K562 (cell line): ENCODE data around the gene HNRNPDL. TPM values are rescaled to one million over a fixed set of nuclear protein-coding genes. Genes with fewer than 3 reads are reported as not detected.

Experiments used
- DDX20 ChIP-seq: fragments of 450-650 bp; IDR thresholded peaks from 2 replicates; pipeline ENCODE4 v1.6.1; 2016; ENCODE audit warnings: missing genetic modification characterization, low read depth, mild to moderate bottlenecking, missing compliant biosample characterization, moderate library complexity
- MCM3 ChIP-seq: fragments of 450-650 bp; IDR thresholded peaks from 2 replicates; pipeline ENCODE4 v1.6.1; 2016
- POLR2AphosphoS2 ChIP-seq: IDR thresholded peaks from 2 replicates; pipeline ENCODE4 v1.6.1; 2012; ENCODE audit warnings: low read length, improper control_type of control experiment
- SIX5 ChIP-seq, 2 experiments: IDR thresholded peaks; 2 replicates each; pipeline ENCODE4 v1.6.1; 2011; ENCODE audit warnings: low read length in 2 of 2, borderline replicate concordance in 1 of 2, low read depth in 1 of 2, mild to moderate bottlenecking in 1 of 2, moderate library complexity in 1 of 2; ENCODE audit not compliant: insufficient read depth in 1 of 2
- ZNF124 ChIP-seq: sonication (generic); formaldehyde crosslinking; IDR thresholded peaks from 2 replicates; pipeline ENCODE4 v1.8.1; 2022; ENCODE audit warnings: missing genetic modification reagents
- ZNF140 ChIP-seq: fragments of 250-450 bp; sonication (Bioruptor Pico); IDR thresholded peaks from 2 replicates; pipeline ENCODE4 v1.8.0; 2021; ENCODE audit warnings: moderate library complexity, mild to moderate bottlenecking, inconsistent platforms
- ZNF408 ChIP-seq: fragments of 250-450 bp; sonication (Bioruptor Pico); IDR thresholded peaks from 2 replicates; pipeline ENCODE4 v1.4.0; 2020; ENCODE audit warnings: low read depth, mild to moderate bottlenecking, moderate library complexity
- polyA plus RNA-seq, 8 experiments: library from polyadenylated mRNA; depleted of rRNA in 4 of 8; stranded (reverse) in 5 of 8; unstranded in 3 of 8; fragments of >200 nt; fragmentation: Nextera tagmentation in 2 of 8; fragmentation: Illumina TruSeq in 1 of 8; extraction: Ambion mirVana in 2 of 8; extraction: Trizol in 1 of 8; gene quantifications; 2 replicates each; pipeline versions ENCODE4 v1.2.1 to v1.2.3, GENCODE V29; 2011 to 2014; ENCODE audit warnings: inconsistent platforms in 1 of 8, missing spikeins in 1 of 8
- total RNA-seq, 7 experiments: library from RNA; depleted of rRNA in 6 of 7; stranded (reverse); fragments of >200 nt in 6 of 7; fragmentation: Illumina TruSeq in 2 of 7; extraction: Trizol in 2 of 7; gene quantifications; 2 replicates each; pipeline versions ENCODE4 v1.2.1 to v1.2.3, GENCODE V29; 2011 to 2021; ENCODE audit warnings: low replicate concordance in 1 of 7
- TF ChIP-seq, protein P1 (sequence below), 2 experiments: fragments of 450-650 bp; formaldehyde crosslinking in 1 of 2; IDR thresholded peaks; 2 replicates each; pipeline versions ENCODE4 v1.4.0 to v1.6.1; 2014 to 2020; ENCODE audit warnings: mild to moderate bottlenecking in 2 of 2, borderline replicate concordance in 1 of 2, low read depth in 1 of 2
- TF ChIP-seq, protein P2 (sequence below): fragments of 450-650 bp; IDR thresholded peaks from 2 replicates; pipeline ENCODE4 v1.6.1; 2016; ENCODE audit warnings: antibody characterized with exemption
- TF ChIP-seq, protein P3 (sequence below): fragments of 450-650 bp; IDR thresholded peaks from 2 replicates; pipeline ENCODE4 v1.6.1; 2016; ENCODE audit warnings: borderline replicate concordance

The HNRNPDL gene
- total and polyA plus RNA-seq, 9 of the 15 experiments (the other 6 are each of a cell fraction or from before 2014, with no cell fraction given), result 243 to 652 (median 351) TPM

DNA sequence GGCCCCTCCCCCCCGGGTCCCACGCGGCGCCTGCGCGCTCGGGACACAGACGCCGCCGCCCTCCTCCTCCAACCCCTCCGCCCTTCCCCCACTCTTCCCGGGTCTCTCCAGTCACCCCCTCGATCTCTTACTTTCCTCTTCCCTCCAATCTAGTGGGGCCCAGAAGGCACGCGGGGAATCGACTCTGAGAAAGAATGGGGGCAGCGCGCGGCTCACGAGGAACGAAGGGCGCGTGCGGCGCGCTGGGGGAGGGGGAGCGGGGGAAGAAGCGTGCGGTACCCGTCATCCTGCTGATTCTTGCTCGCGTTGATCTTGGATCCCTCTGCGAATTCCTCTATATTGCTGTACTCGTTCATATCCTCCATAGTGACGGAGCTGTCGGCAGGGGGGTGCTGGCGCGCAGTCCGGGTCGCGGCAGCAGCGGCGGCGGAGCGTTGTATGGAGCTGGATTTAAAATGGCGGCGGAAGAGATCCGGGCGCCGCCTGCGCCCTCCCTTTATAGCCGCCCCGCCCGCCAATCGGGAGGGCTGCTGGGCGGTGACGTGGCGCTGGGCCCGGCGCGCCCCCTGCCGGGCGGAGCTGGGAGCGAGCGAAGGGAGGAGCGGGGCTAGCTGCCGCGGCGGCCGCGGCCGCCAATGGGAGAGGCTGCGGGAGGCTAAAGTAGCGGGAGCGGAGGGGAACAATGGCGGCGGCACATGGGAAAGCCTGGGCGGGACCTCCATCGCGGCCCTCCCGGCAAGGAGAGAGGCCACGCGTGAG is 1.1 kb downstream of the HNRNPDL start (continued):
- TF ChIP-seq, protein P1, sequence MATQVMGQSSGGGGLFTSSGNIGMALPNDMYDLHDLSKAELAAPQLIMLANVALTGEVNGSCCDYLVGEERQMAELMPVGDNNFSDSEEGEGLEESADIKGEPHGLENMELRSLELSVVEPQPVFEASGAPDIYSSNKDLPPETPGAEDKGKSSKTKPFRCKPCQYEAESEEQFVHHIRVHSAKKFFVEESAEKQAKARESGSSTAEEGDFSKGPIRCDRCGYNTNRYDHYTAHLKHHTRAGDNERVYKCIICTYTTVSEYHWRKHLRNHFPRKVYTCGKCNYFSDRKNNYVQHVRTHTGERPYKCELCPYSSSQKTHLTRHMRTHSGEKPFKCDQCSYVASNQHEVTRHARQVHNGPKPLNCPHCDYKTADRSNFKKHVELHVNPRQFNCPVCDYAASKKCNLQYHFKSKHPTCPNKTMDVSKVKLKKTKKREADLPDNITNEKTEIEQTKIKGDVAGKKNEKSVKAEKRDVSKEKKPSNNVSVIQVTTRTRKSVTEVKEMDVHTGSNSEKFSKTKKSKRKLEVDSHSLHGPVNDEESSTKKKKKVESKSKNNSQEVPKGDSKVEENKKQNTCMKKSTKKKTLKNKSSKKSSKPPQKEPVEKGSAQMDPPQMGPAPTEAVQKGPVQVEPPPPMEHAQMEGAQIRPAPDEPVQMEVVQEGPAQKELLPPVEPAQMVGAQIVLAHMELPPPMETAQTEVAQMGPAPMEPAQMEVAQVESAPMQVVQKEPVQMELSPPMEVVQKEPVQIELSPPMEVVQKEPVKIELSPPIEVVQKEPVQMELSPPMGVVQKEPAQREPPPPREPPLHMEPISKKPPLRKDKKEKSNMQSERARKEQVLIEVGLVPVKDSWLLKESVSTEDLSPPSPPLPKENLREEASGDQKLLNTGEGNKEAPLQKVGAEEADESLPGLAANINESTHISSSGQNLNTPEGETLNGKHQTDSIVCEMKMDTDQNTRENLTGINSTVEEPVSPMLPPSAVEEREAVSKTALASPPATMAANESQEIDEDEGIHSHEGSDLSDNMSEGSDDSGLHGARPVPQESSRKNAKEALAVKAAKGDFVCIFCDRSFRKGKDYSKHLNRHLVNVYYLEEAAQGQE (IDR thresholded peaks at IDR 0.05; ENCODE audit: borderline replicate concordance), result no peak
- TF ChIP-seq, protein P1 (CRISPR knock-in tag; IDR thresholded peaks at IDR 0.05; ENCODE audit: low read depth), result no peak
- TF ChIP-seq MCM3, result no peak
- no peak for TF ChIP-seq DDX20 (tag)
- TF ChIP-seq SIX5 (IDR thresholded peaks at IDR 0.05; ENCODE audit: borderline replicate concordance in 1 of 2, insufficient read depth in 1 of 2, low read depth in 1 of 2, low read length in 2 of 2), result no peak
- peak; percentile 94; the same call in 1 of the 2 replicates for TF ChIP-seq POLR2AphosphoS2
- TF ChIP-seq, protein P2, sequence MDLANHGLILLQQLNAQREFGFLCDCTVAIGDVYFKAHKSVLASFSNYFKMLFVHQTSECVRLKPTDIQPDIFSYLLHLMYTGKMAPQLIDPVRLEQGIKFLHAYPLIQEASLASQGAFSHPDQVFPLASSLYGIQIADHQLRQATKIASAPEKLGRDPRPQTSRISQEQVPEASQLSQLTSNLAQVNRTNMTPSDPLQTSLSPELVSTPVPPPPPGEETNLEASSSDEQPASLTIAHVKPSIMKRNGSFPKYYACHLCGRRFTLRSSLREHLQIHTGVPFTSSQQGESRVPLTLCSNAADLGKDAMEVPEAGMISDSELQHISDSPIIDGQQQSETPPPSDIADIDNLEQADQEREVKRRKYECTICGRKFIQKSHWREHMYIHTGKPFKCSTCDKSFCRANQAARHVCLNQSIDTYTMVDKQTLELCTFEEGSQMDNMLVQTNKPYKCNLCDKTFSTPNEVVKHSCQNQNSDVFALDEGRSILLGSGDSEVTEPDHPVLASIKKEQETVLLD, result no peak
- TF ChIP-seq, protein P3, sequence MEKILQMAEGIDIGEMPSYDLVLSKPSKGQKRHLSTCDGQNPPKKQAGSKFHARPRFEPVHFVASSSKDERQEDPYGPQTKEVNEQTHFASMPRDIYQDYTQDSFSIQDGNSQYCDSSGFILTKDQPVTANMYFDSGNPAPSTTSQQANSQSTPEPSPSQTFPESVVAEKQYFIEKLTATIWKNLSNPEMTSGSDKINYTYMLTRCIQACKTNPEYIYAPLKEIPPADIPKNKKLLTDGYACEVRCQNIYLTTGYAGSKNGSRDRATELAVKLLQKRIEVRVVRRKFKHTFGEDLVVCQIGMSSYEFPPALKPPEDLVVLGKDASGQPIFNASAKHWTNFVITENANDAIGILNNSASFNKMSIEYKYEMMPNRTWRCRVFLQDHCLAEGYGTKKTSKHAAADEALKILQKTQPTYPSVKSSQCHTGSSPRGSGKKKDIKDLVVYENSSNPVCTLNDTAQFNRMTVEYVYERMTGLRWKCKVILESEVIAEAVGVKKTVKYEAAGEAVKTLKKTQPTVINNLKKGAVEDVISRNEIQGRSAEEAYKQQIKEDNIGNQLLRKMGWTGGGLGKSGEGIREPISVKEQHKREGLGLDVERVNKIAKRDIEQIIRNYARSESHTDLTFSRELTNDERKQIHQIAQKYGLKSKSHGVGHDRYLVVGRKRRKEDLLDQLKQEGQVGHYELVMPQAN, result peak; percentile 80; the same call in 1 of the 2 replicates
- TF ChIP-seq ZNF124, result no peak
- no peak for TF ChIP-seq ZNF140 (CRISPR knock-in tag)
- no peak for TF ChIP-seq ZNF408 (CRISPR knock-in tag)
